Fibroblast of lung (primary cell): Measurements from ENCODE around the gene RERG.

Experiments used
- EZH2 ChIP-seq: IDR thresholded peaks from 2 replicates; pipeline ENCODE4 v1.5.1; 2012; ENCODE audit warnings: low read length, control low read depth, mild to moderate bottlenecking; ENCODE audit errors: missing control alignments
- TF ChIP-seq, protein P1 (sequence below), 2 donors: IDR thresholded peaks in 1 of 2; conservative IDR thresholded peaks in 1 of 2; 1 replicate in 1 of 2; 2 replicates in 1 of 2; pipeline ENCODE4 v1.5.1; 2011 to 2012; ENCODE audit warnings: low read length in 2 of 2, control low read depth in 1 of 2, inconsistent platforms in 1 of 2, low read depth in 1 of 2, mild to moderate bottlenecking in 1 of 2

DNA sequence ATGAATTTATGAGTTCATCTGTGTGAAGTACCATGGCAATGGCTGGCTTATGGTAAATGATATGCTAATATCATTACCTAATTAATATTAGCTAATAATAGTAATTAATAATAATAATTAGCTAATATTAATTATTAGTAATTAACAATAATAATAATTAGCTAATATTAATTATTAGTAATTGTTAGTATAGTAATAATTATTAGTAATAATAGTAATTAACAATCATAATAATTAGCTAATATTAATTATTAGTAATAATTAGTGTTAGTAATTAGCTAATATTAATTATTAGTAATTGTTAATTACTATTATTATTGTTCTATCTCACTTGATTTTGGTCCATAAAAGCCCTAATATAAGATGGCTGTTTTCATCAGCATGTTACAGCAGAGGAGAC, 19.8 kb downstream of the RERG start:
- TF ChIP-seq, protein P1, sequence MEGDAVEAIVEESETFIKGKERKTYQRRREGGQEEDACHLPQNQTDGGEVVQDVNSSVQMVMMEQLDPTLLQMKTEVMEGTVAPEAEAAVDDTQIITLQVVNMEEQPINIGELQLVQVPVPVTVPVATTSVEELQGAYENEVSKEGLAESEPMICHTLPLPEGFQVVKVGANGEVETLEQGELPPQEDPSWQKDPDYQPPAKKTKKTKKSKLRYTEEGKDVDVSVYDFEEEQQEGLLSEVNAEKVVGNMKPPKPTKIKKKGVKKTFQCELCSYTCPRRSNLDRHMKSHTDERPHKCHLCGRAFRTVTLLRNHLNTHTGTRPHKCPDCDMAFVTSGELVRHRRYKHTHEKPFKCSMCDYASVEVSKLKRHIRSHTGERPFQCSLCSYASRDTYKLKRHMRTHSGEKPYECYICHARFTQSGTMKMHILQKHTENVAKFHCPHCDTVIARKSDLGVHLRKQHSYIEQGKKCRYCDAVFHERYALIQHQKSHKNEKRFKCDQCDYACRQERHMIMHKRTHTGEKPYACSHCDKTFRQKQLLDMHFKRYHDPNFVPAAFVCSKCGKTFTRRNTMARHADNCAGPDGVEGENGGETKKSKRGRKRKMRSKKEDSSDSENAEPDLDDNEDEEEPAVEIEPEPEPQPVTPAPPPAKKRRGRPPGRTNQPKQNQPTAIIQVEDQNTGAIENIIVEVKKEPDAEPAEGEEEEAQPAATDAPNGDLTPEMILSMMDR (conservative IDR thresholded peaks at IDR 0.05 in 1 of 2, IDR thresholded peaks at IDR 0.05 in 1 of 2; ENCODE audit: low read depth in 1 of 2, low read length in 2 of 2), result no peak
- no peak for TF ChIP-seq EZH2
